ENCODE measurements around the gene IL1B.

IL1B gene

DNA sequence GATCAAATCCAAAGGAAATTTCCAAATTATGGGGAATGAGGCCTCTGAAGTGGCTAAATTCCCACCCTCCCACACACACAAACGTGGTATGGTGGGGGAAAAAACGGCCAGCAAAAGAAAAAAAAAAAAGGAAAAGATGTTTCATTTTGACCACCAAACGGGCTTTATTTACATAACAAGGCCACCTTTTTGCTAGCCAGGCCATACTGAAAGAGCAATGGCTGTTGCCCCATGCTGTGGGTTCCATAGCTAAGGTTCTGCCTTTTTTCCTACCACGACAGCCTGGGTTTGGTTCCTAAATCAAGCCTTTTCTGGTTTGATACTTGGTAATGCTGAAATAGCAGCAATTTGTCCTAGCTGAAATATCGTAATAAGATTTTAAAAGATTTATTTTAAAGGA lies 14.0 kb upstream of the IL1B start:
- TF ChIP-seq, protein P1, sequence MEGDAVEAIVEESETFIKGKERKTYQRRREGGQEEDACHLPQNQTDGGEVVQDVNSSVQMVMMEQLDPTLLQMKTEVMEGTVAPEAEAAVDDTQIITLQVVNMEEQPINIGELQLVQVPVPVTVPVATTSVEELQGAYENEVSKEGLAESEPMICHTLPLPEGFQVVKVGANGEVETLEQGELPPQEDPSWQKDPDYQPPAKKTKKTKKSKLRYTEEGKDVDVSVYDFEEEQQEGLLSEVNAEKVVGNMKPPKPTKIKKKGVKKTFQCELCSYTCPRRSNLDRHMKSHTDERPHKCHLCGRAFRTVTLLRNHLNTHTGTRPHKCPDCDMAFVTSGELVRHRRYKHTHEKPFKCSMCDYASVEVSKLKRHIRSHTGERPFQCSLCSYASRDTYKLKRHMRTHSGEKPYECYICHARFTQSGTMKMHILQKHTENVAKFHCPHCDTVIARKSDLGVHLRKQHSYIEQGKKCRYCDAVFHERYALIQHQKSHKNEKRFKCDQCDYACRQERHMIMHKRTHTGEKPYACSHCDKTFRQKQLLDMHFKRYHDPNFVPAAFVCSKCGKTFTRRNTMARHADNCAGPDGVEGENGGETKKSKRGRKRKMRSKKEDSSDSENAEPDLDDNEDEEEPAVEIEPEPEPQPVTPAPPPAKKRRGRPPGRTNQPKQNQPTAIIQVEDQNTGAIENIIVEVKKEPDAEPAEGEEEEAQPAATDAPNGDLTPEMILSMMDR (IDR thresholded peaks at IDR 0.05; ENCODE audit: low read depth, low read length), result no peak
- H3K4me3 ChIP-seq (replicated peaks in 1 of 2; ENCODE audit: low read depth in 2 of 2, low read length in 2 of 2), result no peak overlapping the region
- no peak for DNase-seq (ENCODE audit: low read depth in 2 of 2)

DNA sequence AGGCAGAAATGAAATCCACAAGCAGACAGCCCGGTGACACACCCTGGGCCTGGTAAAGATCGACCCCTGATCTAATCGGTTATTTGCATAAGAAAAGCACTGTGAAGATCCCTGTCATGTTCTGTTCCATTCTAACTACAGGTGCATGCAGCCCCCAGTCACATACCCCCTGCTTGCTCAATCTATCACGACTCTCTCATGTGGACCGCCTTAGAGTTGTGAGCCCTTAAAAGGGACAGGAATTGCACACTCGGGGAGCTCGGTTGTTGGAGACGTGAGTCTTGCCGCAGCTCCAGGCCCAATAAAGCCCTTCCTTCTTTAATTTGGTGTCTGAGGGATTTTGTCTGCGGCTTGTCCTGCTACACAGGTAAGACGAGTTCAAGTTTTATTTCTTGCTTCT lies 13.4 kb upstream of the IL1B start:
- TF ChIP-seq, protein P1 (IDR thresholded peaks at IDR 0.05; ENCODE audit: low read depth, low read length), result no peak
- H3K4me3 ChIP-seq (replicated peaks in 1 of 2; ENCODE audit: low read depth in 2 of 2, low read length in 2 of 2), result no peak overlapping the region
- no peak for DNase-seq (ENCODE audit: low read depth in 2 of 2)

DNA sequence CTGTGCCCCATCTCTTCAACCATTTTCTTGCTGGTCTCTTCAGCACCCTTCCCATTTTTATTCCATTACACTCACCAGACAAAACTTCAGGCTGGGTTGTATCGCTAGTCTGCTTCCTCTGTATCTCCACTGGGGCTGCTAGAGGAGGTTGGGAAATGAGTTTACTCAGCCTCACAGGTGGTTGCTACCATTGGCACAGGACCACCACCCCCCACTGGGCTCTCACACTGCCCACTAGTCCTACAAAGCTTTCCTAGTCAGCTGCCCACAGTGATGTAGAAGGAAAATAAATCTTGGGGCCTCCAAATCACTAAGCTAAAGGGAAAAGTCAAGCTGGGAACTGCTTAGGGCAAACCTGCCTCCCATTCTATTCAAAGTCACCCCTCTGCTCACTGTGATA lies 12.3 kb upstream of the IL1B start:
- H3K4me3 ChIP-seq (replicated peaks in 1 of 2; ENCODE audit: low read depth in 2 of 2, low read length in 2 of 2), result no peak overlapping the region
- TF ChIP-seq, protein P1 (IDR thresholded peaks at IDR 0.05; ENCODE audit: low read depth, low read length), result no peak
- DNase-seq (ENCODE audit: low read depth in 2 of 2), result no peak

DNA sequence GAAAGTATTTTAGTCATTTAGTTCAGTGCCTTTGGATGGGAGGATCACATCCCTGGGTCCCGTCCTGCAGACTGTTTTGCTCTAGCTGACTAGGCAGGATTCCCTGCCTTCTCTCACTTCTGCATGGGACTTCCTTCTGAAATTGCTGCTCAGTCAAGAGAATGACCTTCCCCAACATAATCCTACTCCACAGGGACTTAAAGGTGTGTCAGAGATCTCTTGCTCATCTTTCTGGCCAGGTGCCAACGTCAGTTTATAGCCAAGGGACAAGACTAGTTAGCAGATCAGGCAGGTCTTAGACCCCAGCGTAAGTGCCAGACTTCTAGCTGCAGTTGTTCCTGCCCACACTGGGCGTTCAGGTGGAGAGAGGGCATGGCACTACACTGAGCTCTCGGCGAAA lies 9.5 kb upstream of the IL1B start:
- no peak for DNase-seq (ENCODE audit: low read depth in 2 of 2)
- TF ChIP-seq, protein P1 (IDR thresholded peaks at IDR 0.05; ENCODE audit: low read depth, low read length), result no peak

DNA sequence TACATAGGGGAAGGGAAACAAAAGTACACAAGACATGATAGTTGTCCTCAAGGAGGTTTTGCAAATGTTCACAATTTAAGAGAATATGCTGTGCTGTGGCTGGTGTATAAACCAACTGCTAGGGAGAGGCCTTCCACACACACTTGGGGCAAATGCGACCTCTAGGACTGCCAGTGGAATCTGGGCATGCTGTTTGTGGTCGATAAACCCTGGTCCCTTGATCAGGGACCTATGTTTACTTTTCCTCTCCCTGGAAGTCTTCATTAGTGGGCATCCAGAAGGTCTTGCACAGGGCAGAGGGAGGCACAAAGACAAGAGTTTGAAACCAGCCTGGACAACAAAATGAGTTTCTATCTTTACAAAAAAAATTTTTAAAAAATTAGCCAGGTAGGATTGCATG lies 7.3 kb upstream of the IL1B start:
- no peak for DNase-seq (ENCODE audit: low read depth in 2 of 2)

More for the DNA sequence above, 9.5 kb upstream of the IL1B start:
- H3K4me3 ChIP-seq (replicated peaks in 1 of 2; ENCODE audit: low read depth in 2 of 2, low read length in 2 of 2), result no peak overlapping the region

DNA sequence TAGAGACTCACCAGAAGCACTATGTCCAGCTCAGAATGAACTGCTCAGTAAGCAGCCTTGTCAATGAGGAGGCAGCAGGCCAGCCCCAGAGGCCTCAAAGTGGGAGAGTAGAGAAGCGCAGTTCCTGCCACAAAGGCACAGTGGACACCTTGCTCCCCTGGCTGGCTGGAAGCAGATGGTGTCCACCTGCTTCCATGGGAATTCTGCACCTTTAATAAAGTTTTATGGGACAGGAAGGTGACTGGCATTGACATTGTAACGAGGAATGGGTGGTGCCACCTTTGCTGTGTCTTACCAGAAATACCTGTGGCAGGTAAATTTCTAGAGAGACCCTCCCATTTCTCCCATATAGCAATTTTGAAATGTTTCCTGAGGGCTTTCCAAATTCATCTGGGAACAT lies 6.7 kb upstream of the IL1B start:
- no peak overlapping the region for H3K4me3 ChIP-seq (replicated peaks in 1 of 2; ENCODE audit: low read depth in 2 of 2, low read length in 2 of 2)
- DNase-seq (ENCODE audit: low read depth in 2 of 2), result no peak
- TF ChIP-seq, protein P1 (IDR thresholded peaks at IDR 0.05; ENCODE audit: low read depth, low read length), result no peak

More for the DNA sequence above, 7.3 kb upstream of the IL1B start:
- TF ChIP-seq, protein P1 (IDR thresholded peaks at IDR 0.05; ENCODE audit: low read depth, low read length), result no peak
- H3K4me3 ChIP-seq (replicated peaks in 1 of 2; ENCODE audit: low read depth in 2 of 2, low read length in 2 of 2), result no peak overlapping the region

DNA sequence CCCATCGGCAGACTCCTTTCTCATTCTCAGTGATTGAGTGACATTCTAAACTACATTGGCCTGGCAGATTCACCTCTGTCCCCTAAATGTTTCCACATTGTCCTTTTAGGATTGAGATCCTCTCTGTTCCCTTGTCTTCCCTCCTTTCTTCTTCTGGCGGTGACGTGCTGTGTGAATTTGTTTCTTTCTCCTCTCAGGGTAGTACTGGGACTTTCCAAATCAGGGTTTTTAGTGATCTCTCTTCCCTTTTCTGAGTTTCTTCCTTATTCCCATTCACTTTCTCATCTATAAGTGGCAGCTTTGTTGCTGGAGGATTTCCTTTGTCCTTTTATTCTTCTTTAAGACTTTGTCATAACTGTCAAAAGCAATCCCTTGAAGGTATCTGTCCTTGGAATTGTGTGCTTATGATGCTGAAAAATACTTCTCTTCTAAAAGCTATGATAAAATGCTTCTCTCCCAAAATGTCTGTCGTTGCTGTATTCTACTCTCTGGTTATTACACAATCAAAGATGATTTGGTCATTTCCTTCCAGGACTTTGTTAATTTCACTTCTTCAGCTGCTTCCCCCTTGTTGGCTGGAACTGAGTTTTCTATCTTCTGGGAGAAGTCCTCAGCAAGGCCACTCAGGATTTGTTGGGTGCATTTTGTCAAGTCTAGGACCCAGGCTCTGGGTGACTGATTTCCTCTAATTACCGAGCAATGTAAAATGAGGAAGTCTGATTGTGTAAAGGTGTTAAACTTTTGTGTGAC lies 4.9 kb upstream of the IL1B start:
- no peak overlapping the region for H3K4me3 ChIP-seq (replicated peaks in 1 of 2; ENCODE audit: low read depth in 2 of 2, low read length in 2 of 2)
- peak; percentile 35 to 57 for DNase-seq (ENCODE audit: low read depth in 2 of 2)
- TF ChIP-seq, protein P1 (IDR thresholded peaks at IDR 0.05; ENCODE audit: low read depth, low read length), result no peak
